WI38 (cell line): Measurements from ENCODE around the gene CHST12.

ENCODE experiments used
- H3K4me3 ChIP-seq: 2 replicates; pipeline ENCODE4 v1.5.1; 2011; ENCODE audit warnings: low read depth, mild to moderate bottlenecking, control low read depth, low read length
- TF ChIP-seq, protein P1 (sequence below): IDR thresholded peaks from 2 replicates; pipeline ENCODE4 v1.5.1; 2012; ENCODE audit warnings: low read depth, mild to moderate bottlenecking, control low read depth, low read length

Gene CHST12

DNA sequence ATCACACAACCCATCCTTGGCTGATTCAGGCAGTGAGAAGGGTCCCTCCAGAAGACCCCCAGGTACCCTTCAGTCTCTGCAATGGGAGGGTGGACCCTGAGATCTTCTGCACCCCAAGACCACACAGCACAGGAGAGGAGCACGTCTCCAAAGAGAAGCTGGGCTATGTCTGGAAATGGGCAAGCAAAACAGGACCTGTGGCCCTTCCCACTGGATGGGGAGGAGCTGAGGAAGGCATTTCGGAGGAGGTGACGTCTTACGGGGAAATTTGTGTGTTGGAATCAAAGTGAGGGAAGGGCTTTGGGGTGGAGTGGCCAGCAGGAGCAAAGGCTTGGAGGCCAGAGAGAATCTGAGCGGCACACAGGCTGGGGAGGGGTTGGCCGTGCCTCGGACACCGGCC lies 56.3 kb downstream of the CHST12 start:
- H3K4me3 ChIP-seq: no peak overlapping the region
- TF ChIP-seq, protein P1, sequence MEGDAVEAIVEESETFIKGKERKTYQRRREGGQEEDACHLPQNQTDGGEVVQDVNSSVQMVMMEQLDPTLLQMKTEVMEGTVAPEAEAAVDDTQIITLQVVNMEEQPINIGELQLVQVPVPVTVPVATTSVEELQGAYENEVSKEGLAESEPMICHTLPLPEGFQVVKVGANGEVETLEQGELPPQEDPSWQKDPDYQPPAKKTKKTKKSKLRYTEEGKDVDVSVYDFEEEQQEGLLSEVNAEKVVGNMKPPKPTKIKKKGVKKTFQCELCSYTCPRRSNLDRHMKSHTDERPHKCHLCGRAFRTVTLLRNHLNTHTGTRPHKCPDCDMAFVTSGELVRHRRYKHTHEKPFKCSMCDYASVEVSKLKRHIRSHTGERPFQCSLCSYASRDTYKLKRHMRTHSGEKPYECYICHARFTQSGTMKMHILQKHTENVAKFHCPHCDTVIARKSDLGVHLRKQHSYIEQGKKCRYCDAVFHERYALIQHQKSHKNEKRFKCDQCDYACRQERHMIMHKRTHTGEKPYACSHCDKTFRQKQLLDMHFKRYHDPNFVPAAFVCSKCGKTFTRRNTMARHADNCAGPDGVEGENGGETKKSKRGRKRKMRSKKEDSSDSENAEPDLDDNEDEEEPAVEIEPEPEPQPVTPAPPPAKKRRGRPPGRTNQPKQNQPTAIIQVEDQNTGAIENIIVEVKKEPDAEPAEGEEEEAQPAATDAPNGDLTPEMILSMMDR: no peak

DNA sequence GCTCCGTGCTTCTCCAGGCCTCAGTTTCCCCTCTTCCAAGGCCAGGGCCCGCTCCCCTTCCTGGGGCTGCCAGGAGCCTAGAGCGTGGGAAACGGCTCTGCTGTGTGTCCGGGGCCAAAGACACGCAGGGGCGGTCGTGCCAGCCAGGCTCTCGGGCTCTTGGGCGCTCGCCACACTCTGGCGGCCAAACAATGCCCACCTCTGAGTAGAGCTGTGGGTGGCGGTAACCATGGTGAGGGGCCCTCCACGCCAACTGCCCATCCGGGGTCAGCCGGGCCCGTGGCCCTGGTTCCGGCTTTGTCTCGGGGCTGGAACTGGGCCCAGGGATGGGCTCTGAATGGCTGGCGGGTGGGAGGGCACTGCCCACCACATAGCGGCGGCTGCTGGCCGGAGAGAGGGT lies 56.8 kb downstream of the CHST12 start:
- no peak overlapping the region for H3K4me3 ChIP-seq
- TF ChIP-seq, protein P1: no peak

DNA sequence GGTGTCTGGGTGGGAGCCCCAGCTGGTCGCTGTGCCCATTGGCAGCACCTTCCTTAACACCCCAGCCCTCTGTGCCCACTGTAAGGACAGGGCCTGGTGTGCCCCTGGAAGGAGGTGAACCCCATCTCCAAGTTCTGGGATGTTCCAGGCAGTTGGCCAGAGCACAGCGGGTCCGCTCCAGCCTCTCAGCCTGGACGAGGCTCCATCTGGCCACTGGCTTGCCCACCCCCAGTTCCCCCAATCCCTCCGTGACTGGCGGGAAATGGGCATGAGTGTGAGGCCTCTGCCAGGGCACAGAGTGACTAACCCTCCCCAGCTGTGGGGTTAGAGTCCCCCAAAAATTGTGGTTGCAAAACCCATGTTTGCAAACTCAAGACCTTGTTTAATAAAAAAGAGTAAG lies 57.2 kb downstream of the CHST12 start:
- H3K4me3 ChIP-seq: no peak overlapping the region
- TF ChIP-seq, protein P1: no peak

DNA sequence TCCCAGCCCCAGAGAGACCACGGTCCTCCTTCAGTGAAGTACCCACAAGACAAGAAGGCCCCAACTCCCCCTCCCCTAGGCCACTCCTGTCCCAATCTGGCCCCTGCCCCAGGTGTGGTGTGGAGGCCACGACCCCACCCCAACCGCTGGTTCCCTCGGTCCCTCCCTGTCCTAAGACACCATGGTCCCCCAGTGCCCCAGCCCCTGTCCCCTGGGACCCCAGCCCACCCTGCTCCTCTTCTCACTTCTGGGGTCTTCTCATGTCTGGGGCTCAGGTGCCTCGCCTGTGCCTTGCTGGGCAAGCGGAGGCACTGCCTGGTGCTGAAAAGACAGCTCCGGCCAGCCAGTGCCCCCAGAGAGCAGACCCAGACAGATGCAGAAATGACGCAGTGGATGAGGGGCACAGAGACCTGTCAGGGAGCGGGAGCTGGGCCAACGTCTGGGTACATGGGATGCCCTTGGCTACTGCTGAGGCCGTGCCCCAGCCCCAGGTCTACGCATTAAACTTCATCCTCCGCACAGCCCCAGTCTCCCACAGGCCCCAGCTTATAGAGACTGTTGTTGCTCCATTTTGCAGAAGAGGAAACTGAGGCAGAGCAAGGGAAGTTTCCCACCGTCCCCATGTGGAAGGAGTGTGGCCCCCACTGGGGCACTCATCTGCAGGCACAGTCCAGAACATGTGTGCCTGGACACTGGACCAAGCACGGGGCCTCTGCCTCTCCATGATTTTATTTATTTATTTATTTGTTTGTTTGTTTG lies 58.0 kb downstream of the CHST12 start:
- TF ChIP-seq, protein P1: no peak
- H3K4me3 ChIP-seq: no peak overlapping the region

DNA sequence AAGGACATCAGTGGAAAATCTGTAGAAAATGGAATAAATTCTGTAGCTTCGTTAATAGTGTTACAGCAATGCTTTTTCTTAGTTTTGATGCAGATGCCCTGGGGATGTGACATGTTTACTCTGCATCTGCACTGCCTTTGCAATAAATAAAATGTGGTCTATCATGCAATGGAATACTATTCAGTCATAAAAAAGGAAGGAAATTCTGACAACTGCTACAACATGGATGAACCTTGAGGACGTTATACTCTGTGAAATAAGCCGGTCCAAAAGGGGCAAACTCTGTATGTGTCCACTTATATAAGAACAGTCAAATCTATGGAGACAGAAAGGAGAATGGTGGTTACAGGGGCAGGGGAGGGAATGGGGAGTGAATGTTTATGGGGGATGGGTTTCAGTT lies 59.3 kb downstream of the CHST12 start:
- no peak overlapping the region for H3K4me3 ChIP-seq
- TF ChIP-seq, protein P1: no peak

DNA sequence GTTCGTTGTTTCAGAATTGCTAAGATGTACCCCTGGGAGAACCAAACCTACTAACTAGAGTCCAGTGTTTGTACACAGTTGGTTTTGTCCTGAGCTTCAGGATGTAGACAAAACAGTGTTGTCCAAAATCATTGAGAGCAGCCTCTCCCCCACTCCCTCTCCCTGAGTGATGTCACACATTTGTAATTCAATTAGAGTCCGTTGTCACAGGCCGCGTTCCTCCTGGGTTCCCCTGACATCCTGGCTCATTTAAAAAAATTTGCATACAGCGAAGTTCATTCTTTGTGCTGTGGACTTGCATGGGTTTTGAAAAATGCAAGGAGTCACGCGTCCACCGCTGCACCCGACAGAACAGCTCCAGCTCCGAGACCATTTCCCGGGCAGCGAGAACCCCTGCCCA lies 62.5 kb downstream of the CHST12 start:
- H3K4me3 ChIP-seq: no peak overlapping the region
- TF ChIP-seq, protein P1: no peak

DNA sequence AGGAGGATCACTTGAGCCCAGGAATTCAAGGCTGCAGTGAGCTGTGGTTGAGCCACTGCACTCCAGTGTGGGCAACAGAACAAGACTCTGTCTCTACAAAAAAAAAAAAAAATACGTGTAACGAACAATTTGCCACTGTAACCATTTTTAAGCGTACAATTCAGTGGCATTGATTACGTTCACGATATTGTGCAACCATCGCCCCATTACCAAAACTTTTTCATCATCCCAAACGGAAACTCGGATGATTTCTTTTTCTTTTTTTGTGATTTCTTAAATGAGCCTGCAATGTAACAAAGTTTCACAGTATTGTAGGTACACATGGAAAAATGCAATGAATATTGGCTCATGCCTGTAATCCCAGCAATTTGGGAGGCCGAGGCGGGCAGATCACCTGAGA lies 63.3 kb downstream of the CHST12 start:
- TF ChIP-seq, protein P1: no peak

More for the DNA sequence above, 63.3 kb downstream of the CHST12 start:
- H3K4me3 ChIP-seq: no peak overlapping the region
